Measurements from ENCODE around the gene IL1RL1. TPM values are rescaled to one million over a fixed set of nuclear protein-coding genes. Genes with fewer than 3 reads are reported as not detected.

The IL1RL1 gene
- total RNA-seq, 2 experiments from 2014 or later: 0.09 to 0.20 TPM

DNA sequence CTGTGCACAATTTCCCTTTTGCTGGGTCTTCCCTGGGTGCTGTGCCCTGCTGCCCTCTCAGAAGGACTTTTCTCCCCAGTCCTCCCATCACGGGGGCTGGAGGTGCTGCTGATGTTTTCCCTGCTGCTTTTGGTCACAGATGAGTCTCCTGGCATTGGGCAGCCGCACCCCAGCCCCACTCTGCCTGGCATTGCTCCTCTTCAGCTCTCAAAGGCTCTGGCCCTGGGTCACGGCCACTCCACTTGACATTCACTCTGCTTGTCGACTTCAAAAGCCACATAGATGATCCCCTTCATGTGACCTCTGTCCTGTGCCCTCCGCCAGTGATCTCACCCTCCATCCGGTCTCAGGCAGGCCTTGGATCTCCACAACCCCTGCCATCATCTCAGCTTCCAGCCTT, 43.6 kb upstream of the IL1RL1 start:
- DNase-seq: no peak
- CTCF ChIA-PET: interaction anchor here (0.9 kb wide), 1 partner anchor 182 kb away, joined by 3 read pairs; no protein-coding TSS in a partner anchor
- ATAC-seq: no peak
- Mint-ChIP-seq H3K36me3 (ENCODE audit: low read depth) (no peaks in the 10 kb centered on the region), H3K27ac (no peak overlapping the region), H3K4me1 (ENCODE audit: low read depth) (peaks cover 28% of the 10 kb centered on the region), H3K4me3 (no peak overlapping the region), H3K9me3 (no peaks in the 10 kb centered on the region), H3K27me3 (peaks cover 5% of the 10 kb centered on the region)
- TF ChIP-seq, protein P1, sequence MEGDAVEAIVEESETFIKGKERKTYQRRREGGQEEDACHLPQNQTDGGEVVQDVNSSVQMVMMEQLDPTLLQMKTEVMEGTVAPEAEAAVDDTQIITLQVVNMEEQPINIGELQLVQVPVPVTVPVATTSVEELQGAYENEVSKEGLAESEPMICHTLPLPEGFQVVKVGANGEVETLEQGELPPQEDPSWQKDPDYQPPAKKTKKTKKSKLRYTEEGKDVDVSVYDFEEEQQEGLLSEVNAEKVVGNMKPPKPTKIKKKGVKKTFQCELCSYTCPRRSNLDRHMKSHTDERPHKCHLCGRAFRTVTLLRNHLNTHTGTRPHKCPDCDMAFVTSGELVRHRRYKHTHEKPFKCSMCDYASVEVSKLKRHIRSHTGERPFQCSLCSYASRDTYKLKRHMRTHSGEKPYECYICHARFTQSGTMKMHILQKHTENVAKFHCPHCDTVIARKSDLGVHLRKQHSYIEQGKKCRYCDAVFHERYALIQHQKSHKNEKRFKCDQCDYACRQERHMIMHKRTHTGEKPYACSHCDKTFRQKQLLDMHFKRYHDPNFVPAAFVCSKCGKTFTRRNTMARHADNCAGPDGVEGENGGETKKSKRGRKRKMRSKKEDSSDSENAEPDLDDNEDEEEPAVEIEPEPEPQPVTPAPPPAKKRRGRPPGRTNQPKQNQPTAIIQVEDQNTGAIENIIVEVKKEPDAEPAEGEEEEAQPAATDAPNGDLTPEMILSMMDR (IDR thresholded peaks at IDR 0.05): no peak
- POLR2A ChIA-PET: no interaction called here
- intact Hi-C loops (cut with micrococcal nuclease): no loop called here

DNA sequence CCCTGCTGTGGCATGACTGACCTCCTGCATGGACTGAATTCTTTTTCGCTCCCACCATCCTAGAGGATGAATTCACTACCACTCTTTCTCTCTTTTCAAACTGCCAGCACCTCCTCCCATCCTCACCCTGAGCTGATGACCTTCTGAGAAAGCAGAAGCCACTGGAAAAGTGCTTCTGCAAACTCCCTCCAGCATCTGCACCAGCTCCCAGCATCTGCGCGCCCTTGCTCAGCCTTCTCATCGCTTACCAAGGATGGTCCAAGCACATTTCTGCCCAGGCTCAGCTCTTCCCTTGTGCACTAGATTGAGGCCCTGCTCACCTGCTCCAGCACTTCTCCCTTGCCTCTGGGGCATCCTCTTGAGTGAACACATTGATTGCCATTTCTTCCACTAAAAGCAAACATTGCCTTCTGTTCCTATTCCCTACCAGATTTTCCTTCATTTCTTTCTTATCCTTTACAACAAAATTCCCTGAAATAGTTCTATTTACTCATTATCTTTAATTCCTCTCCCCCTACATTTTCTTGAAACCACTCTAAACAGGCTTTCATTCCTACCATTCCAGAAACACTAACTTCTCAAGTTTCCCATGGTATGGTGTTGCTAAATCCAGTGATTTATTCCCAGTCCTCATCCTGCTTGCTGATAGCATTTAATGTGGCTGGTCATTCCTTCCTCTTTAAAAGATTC, 42.7 kb upstream of the IL1RL1 start:
- CTCF ChIA-PET: interaction anchor here (0.9 to 1.6 kb wide), 4 partner anchors 28 to 248 kb away, joined by 3 read pairs; no protein-coding TSS in a partner anchor
- Mint-ChIP-seq H3K4me3 (no peak overlapping the region), H3K27ac (no peak overlapping the region), H3K4me1 (ENCODE audit: low read depth) (peaks cover 26% of the 10 kb centered on the region), H3K27me3 (peaks cover 5% of the 10 kb centered on the region), H3K36me3 (ENCODE audit: low read depth) (no peaks in the 10 kb centered on the region), H3K9me3 (no peaks in the 10 kb centered on the region)
- intact Hi-C loops (cut with micrococcal nuclease): no loop called here
- DNase-seq: no peak
- TF ChIP-seq, protein P1 (IDR thresholded peaks at IDR 0.05): no peak
- no peak for ATAC-seq
- POLR2A ChIA-PET: no interaction called here

DNA sequence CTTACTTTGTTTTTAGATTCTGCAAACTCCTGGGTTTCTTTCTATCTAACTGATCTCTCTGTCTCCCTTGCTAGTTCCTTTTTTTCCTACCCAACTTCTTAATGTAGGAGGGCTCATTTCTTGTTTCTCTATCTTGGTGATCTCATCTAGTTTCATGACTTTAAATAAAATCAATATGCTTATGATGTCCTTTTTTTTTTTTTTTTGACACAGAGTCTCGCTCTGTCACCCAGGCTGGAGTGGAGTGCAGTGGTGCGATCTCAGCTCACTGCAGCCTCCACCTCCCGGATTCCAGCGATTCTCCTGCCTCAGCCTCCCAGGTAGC, 42.2 kb upstream of the IL1RL1 start:
- ChIA-PET POLR2A (interaction anchor here (0.8 kb wide), 1 partner anchor 10 kb away, joined by 3 read pairs; no protein-coding TSS in a partner anchor), CTCF (interaction anchor here (1.0 to 1.6 kb wide), 4 partner anchors 17 to 174 kb away, joined by 3 read pairs; no protein-coding TSS in a partner anchor)
- H3K4me1 Mint-ChIP-seq (ENCODE audit: low read depth): peaks cover 24% of the 10 kb centered on the region
- H3K27me3 Mint-ChIP-seq: peaks cover 5% of the 10 kb centered on the region
- H3K4me3 Mint-ChIP-seq: no peak overlapping the region
- DNase-seq: no peak
- TF ChIP-seq, protein P1 (IDR thresholded peaks at IDR 0.05): no peak
- no peaks in the 10 kb centered on the region for H3K36me3 Mint-ChIP-seq (ENCODE audit: low read depth)
- ATAC-seq: no peak
- no peak overlapping the region for H3K27ac Mint-ChIP-seq
- H3K9me3 Mint-ChIP-seq: no peaks in the 10 kb centered on the region
- intact Hi-C loops (cut with micrococcal nuclease): no loop called here

DNA sequence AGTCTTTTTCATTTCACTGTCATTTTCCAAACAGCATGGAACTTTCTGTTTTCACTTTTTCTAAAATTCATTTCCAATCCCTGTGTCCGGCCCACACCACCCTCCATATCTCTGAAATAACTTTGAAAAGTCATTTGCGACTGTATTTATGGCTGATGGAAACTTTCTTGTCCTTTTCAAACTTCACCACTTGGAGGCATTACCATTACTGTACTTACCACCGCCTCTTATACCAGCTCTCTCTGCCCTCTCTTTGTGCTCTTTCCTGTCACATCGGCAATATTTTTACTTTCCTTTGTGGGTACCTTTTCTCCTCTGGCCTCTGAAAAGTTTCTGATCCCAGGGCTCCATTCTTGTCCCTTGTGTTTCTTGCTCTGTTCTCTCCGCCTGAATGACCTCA, 39.5 kb upstream of the IL1RL1 start:
- Mint-ChIP-seq H3K36me3 (ENCODE audit: low read depth) (no peaks in the 10 kb centered on the region), H3K27ac (peak overlapping the region; percentile 8), H3K4me3 (peak overlapping the region; percentile 13), H3K27me3 (peaks cover 5% of the 10 kb centered on the region), H3K9me3 (peaks cover 3% of the 10 kb centered on the region), H3K4me1 (ENCODE audit: low read depth) (peaks cover 37% of the 10 kb centered on the region)
- peak; percentile 81 for ATAC-seq
- TF ChIP-seq, protein P1 (IDR thresholded peaks at IDR 0.05): no peak
- DNase-seq: no peak
- ChIA-PET CTCF (interaction anchor here (1.0 to 1.7 kb wide), 9 partner anchors 10 to 252 kb away, joined by 3 to 8 read pairs (median 4); partner anchors contain the start of gene IL18R1), POLR2A (no interaction called here)
- intact Hi-C loops (cut with micrococcal nuclease): no loop called here

GRCh38 chr2:102273619-102274211, 37.6 kb upstream of the IL1RL1 start:
- intact Hi-C loops (cut with micrococcal nuclease): no loop called here
- Mint-ChIP-seq H3K9me3 (peaks cover 3% of the 10 kb centered on the region), H3K27ac (no peak overlapping the region), H3K4me3 (no peak overlapping the region), H3K4me1 (ENCODE audit: low read depth) (peaks cover 49% of the 10 kb centered on the region), H3K27me3 (peaks cover 5% of the 10 kb centered on the region), H3K36me3 (ENCODE audit: low read depth) (no peaks in the 10 kb centered on the region)
- ChIA-PET CTCF (interaction anchor here (0.8 to 2.1 kb wide), 4 partner anchors 12 to 169 kb away, joined by 3 to 9 read pairs (median 4); no protein-coding TSS in a partner anchor), POLR2A (interaction anchor here (1.2 kb wide), 1 partner anchor 12 kb away, joined by 3 read pairs; no protein-coding TSS in a partner anchor)
- no peak for DNase-seq
- ATAC-seq: no peak
- TF ChIP-seq, protein P1 (IDR thresholded peaks at IDR 0.05): no peak
